ENCODE data around the gene SHOC1.
"Not testable (repeated sequence)": the region's sequence is repeated elsewhere in the genome, so short reads cannot be mapped to it uniquely, and the experiment has no call there.

Gene SHOC1

GRCh38 chr9:111804636-111805035 lies 9.9 kb upstream of the SHOC1 start:
- no peak for DNase-seq

GRCh38 chr9:111803924-111804323 lies 9.2 kb upstream of the SHOC1 start:
- DNase-seq: no peak

GRCh38 chr9:111799915-111800526 lies 5.3 kb upstream of the SHOC1 start:
- no peak for DNase-seq

- DNase-seq: no peak
Observed at GRCh38 chr9:111799506-111799905, 4.8 kb upstream of the SHOC1 start.

GRCh38 chr9:111798786-111799185 lies 4.0 kb upstream of the SHOC1 start:
- DNase-seq: peak; percentile 17

- DNase-seq: no peak
Observed at GRCh38 chr9:111795557-111795839, 761 bp upstream of the SHOC1 start.

GRCh38 chr9:111791821-111792220 lies 2.9 kb downstream of the SHOC1 start:
- not testable (repeated sequence) for DNase-seq

- no peak for DNase-seq
Observed at GRCh38 chr9:111789881-111790280, 4.9 kb downstream of the SHOC1 start.

- no peak for DNase-seq
Observed at GRCh38 chr9:111783857-111784256, 10.9 kb downstream of the SHOC1 start.

- DNase-seq: no peak
Observed at GRCh38 chr9:111783424-111783823, 11.3 kb downstream of the SHOC1 start.

GRCh38 chr9:111766066-111766465 lies 28.7 kb downstream of the SHOC1 start:
- no peak for DNase-seq

- peak; percentile 43 for DNase-seq
Observed at GRCh38 chr9:111762556-111762955, 32.2 kb downstream of the SHOC1 start.

GRCh38 chr9:111759762-111760639 lies 34.7 kb downstream of the SHOC1 start:
- peak; percentile 87 for DNase-seq

GRCh38 chr9:111754800-111755199 lies 39.9 kb downstream of the SHOC1 start:
- DNase-seq: no peak

- no peak for DNase-seq
Observed at GRCh38 chr9:111752455-111752854, 42.3 kb downstream of the SHOC1 start.

Measured in fibroblast of upper back skin (primary cell).